ENCODE data around the gene KRTAP19-3.
"Not testable (repeated sequence)": the region's sequence is repeated elsewhere in the genome, so short reads cannot be mapped to it uniquely, and the experiment has no call there.

- peak in 1 of 11 experiments; percentile 19 for TF ChIP-seq CTCF (IDR thresholded peaks at IDR 0.05 in 8 of 11, conservative IDR thresholded peaks at IDR 0.05 in 3 of 11)
- TF ChIP-seq POLR2A, POLR2AphosphoS5 (IDR thresholded peaks at IDR 0.05): not testable (repeated sequence)
Observed at GRCh38 chr21:30505621-30506205, 13.9 kb upstream of the KRTAP19-3 start.
